Measurements from ENCODE around the gene ZNF385A.
A peak's percentile ranks its signal among the peaks of the same experiment; 100 is the strongest.
"Not testable (repeated sequence)": the region's sequence is repeated elsewhere in the genome, so short reads cannot be mapped to it uniquely, and the experiment has no call there.

Gene ZNF385A

DNA sequence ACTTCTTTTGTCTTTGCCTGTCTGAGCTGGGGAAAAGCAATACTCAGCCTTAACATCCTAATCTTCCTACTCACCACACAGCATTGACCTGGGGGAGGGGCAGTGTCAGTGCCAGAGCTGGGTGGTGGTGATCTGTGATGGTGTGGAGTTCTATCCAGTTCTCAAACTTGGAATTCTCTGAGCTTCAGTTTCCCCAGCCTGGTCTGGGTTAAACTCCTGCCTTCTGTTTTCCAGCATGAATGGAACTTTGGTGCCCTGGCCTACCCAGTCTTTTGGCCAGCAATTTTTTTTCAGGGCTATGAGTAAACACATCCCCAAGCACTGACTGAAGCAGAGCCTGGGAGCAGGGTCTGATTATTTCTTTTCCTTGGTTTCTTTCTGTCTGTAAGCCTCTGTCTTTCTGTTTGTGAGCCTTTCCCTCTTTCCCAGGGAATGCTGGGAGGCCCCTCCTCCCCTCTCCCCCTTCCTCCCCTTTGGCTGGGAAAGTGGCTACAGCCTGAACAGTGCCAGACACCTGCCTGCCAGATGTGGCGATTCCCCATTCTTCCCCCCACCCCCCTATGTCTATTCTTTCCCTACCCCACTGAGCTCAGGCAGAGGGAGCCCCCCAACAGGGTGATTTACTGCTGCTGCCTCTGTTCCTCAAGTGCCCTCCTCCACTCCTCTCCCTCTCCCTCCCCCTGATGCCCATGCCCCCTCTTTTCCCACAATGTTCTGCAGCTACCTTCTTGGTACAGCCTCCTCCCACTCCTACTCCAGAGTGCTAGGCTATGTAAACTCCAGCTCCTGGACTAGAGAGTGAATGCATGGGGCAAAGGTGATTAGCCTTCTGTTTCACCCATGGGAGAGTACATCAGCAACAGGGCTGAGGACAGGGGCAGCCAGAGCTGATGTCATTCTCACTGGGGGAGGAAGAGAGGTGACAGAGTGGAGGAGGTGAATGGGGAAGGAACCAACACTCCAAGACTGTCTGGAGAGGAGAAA lies 31.4 kb downstream of the ZNF385A start:
- DNase-seq, result no peak

DNA sequence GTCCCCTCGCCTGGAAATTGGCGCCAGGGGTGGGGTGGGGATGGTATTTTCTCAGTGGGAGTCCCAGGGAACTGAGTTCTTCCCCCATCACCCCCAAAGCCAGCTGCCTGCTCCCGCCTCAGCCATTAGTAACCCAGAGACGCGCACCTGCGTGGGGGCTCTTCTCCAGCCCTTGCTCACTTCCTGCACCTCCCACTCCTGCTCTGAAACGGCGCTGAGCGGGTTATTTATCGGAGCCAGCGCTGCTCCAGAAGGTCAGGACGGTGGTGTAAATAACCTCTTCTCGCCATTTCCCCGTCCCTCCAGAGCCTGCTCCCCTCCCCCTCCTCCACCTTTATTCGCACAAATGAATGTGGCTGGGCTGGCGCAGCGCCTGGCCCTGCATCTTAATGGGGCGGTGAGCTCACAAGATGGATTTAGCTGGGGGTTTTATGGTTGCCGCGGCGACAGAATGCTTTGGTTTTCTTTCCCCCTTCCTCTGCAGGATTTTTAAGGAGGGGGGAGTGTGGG lies 32.5 kb downstream of the ZNF385A start:
- DNase-seq, result no peak

DNA sequence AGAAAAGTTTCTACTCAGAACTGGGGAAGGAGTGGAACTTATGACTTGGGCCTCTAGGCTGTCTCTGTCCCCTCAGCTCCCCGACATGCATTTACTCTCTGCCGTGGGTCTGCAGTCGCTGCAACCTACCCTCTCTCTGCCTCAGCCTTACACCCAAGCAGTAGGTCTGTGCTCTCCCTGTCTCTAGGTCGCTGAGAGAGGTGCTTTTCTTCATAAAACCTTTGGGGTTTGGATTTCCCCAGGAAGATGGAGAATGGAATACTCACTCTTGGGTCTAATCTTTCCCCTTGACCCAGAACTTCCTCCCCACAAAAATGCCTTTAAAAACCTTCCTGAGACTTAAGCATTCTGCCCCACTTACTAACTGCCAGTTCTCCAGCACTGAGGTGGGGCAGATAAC lies 33.2 kb downstream of the ZNF385A start:
- no peak for DNase-seq

DNA sequence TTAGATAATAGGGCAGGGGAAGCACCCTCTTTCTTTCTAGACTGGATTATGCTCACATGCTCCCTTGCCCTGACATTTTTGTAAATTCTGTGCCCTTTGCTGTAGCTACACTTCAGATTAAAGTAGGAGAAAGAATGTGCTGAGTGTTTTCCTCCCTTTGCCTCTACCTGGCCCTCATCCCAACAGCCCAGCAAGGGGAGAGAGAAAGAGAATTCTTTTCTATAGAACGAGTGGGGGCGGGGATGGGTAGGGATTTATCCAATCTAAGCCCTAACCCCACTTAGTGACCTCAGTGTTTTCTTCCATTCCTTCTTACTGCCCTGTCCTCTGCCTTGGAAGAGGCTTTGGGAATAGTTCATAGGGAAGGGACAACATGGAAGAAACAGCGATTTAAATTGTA lies 33.8 kb downstream of the ZNF385A start:
- DNase-seq, result no peak

DNA sequence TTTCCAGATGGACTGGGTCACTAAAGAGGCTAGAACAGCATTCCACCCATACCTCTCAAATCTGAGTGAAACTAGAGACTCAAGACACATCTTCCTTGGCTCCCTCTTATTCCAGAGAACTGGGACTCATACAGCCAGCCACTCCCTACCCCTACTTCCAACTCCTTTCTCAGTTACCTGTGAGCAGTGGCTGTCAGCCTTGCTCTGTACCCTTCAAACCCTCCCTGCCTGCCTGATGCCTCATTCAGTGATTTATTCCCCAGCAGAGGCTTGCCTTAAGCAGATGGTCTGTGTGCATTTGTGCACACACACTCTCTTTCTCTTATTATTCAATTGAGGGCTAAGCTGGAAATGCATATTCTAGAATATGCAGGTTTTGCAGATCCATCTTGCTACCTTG lies 34.9 kb downstream of the ZNF385A start:
- no peak for DNase-seq

DNA sequence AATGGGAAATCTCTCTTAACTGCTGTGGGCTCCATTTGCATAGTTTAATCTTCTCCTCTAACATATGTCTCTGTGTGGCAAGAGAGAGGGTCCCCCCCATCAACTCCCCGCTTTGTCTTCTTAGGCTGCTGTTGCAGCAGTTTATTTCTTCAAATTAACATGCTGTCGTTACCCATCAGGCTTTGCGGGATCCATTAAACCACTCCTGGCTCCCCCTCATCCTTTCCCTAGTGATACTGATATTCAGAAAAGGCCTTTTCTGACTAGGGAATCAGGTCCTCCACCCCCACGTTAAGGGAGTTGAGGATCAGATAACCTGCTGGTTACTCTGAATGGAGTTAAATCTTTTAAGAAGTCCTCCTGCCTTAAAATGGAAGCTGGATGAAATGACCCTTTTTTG lies 35.5 kb downstream of the ZNF385A start:
- DNase-seq, result no peak

DNA sequence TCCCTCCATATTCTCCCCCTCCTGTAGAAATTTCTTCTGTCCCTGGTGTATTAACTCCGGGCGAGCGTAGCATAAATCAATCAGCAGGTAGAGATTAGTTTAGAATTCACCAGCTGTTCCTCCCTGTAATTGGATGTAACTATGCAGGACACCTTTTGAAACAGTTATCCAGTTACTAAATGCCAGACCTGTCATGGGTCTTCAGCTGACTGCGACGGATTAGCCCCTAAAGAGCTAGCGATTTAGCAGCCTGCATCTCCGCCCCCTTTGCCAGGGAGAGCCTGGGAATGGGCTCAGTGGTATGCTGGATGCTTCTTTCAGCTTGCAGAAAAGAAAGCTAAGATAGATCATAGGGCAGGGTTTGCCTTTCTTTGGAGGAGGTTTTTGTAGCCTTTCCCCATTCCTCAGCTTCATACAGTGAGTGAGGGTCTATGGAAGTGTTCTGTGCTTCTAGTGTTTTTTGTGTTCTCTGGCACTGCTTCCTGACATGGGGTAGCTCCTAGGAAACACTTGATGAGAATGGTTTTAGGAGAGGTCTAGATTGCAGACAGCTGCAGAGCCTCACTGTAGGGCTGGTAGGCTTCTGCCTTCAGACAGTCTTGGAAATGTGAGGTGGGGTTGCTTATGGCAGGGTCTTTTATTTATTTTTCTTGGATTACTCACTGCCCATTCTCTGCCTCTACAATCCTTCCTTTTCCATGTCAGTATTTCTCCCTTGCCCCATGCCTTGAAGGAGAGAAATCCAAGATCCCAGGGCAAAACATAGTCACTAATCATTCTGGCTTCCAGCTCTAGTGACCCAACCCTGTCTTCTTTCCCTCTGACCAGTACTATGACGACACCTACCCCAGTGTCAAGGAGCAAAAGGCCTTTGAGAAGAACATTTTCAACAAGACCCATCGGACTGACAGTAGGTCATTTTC lies 42.9 kb downstream of the ZNF385A start:
- DNase-seq, result no peak

DNA sequence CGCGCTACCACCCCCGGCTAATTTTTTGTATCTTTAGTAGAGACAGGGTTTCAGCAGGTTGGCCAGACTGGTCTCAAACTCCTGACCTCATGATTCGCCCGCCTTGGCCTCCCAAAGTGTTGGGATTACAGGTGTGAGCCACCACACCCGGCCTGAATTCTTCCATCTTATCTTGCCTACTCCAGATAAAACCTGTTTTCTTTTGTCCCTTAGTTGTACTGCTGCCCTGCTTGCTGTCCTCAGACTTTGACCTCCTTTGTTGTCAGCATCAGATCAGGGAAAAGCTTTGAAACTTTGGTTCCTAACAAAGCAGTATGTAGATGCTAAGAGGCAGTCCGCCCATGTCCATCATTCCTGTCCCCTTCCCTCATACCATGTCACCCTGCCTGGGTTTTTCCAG lies 43.7 kb downstream of the ZNF385A start:
- DNase-seq, result no peak

DNA sequence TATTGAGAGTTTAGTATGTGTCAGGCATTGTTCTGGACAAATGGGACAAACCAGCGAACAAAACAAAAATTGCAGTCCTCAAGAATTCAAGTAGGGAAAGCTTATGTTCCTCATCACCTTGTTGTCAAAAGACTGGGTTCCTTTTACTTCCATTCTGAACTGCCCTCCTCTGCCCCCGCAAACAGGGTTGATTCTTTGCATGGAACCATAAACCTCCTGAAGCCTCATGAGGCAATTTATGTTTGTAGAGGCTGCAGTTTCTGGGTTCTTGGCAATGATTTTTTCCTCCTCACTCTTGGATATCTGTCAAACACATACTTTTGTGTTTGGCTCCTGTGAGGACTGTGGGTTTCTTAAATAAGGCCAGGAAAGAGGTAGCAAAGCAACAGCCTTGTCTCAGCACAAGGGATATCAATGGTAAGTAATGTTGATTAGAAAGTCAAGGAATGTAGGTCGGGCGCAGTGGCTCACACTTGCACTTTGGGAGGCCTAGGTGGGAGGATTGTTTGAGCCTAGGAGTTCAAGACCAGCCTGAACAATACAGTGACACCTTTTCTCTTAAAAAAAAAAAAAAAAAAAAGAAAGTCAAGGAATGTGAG lies 45.7 kb downstream of the ZNF385A start:
- DNase-seq, result no peak

DNA sequence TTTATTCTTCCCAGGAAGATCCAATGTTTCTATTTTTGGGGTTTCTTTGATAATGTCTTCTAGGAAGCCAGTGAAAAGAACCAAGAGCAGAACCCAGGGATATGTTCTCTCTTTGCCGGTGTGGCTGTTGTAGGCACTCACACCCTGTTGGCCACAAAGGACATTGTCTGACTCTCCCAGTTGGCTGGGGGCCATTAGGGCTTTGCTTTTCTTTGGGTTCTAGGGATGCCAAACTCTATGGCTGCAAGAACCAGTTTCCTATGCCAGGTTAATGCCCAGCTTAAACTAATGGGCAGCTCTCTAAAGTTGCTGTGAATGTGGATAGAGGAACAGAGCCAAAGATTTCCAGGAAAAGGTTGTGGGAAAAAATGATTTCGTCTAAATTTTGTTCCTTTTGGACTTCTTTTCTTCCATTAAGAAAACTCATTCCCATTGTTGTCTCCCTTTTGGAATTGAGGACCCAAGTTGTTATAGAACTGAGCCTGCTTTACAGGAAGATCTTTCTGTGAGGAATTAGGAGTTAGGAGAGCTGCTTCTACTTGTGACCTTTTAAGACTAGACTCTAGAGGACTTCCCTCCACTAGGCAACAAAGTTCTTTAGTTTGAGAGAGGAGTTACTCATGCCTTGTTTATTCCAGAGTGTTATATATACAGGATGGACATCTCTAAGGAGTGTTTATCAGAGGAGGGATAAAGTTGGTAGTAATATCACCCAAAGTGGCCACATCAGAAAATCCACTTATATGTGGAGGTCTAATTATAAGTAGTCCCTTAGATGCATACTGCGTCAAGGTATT lies 46.5 kb downstream of the ZNF385A start:
- no peak for DNase-seq

DNA sequence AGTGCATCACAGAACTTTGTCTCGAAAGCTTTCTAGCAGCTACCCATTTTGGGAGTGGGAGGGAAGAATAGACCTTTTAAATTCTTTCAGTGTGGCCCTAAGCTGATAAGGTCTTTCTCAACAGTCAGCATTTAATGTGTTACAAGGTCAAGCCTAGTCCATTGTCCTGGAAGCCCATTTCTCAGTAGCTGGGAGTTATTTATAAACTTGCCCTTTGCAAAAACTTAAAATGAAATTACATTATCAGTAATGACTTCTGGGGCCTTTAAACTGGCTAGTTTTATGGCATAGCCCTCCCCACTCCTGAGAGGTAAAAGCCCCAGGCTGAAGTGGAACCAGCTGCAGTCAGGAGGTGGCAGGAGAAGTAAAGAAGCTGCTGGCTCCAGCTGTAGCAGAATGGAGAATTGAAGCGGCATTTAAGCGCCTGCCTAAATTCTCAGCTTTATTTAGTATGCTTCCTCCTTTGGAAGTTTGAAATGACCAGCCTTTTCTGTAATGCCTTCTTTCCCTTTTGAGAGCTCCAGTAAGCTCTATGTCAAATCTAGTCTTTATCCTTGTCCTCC lies 47.2 kb downstream of the ZNF385A start:
- DNase-seq, result no peak

DNA sequence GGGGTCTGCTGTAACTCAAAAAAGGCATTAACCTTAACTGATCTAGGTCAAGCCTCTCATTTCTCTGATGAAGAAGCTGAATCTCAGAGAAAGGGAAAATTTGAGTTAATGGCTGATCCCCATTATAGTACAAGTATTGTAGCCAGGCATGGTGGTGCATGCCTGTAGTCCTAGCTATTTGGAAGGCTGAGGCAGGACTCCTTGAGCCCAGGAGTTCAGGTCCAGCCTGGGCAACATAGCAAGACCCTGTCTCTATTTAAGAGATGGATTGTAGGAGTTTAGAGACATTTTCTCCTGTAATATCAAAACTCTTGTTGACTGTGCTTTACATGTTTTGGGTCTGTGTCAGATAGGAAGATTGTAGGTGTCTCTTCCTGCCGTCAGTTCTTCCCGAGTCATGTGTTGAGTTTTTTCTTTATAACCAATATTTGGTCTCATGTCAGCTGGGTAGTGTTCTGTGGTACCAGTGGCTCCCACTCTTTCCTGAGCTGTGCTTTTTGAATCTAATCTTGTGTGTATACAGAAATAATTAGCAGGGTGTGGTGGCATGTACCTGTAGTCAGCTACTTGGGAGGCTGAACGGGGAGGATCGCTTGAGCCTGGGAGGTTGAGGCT lies 51.0 kb downstream of the ZNF385A start:
- no peak for DNase-seq

DNA sequence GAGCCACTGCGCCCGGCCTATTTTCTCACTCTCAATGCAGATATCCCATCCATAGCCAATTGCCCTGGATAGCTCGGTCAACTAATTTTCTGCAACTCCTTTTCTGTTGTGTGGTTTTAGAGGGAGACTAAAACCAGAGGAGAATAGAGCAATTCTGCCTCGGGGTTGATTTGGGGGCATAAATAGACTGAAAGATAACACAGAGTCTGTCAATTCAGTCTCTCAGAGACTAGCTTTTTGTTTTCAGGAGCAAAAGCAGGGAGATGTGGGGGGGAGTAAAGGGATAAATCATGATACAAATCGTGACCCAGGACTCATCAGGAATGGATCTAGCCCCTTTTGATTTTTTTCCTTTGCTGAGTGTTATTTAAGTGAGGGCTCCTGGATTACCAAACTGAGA lies 53.1 kb downstream of the ZNF385A start:
- no peak for DNase-seq

DNA sequence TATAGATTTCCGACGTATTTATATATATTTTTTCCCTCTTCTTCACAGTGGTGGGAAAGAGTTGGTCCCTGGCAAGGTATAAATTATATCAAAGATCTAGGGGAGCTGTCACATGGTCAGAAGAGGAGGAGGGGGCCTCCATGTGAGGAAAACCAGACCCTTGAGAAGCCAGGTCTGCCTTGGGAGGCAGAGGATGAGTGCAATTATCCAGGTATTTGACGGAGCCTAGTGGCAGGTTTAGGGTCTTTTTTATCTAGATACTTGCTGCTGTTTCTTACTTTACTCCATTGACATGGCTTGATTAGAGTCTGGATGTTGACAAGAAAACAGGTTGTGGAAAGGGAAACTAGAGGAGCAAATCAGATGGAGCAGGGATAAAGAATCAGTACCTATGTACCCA lies 54.1 kb downstream of the ZNF385A start:
- DNase-seq, result no peak

DNA sequence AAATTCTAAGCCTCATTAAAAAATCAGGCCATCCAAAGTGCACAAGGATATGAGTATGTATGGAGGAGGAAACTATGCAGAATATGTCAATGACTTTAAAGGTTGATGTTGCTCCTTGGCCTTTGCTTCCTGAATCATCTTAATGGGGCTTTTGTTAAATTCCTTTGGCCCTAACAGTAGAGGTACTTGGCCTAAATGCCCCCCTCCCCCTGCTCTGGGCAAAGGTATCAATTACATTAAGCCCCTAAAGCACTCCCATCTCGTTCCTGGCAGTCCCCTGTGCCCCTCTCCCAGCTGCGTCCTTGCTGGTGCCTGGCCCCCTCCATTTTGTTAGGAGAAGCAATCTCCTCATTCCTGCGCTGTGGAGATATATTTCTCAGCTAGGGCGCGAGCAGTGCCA lies 54.8 kb downstream of the ZNF385A start:
- DNase-seq, result no peak

DNA sequence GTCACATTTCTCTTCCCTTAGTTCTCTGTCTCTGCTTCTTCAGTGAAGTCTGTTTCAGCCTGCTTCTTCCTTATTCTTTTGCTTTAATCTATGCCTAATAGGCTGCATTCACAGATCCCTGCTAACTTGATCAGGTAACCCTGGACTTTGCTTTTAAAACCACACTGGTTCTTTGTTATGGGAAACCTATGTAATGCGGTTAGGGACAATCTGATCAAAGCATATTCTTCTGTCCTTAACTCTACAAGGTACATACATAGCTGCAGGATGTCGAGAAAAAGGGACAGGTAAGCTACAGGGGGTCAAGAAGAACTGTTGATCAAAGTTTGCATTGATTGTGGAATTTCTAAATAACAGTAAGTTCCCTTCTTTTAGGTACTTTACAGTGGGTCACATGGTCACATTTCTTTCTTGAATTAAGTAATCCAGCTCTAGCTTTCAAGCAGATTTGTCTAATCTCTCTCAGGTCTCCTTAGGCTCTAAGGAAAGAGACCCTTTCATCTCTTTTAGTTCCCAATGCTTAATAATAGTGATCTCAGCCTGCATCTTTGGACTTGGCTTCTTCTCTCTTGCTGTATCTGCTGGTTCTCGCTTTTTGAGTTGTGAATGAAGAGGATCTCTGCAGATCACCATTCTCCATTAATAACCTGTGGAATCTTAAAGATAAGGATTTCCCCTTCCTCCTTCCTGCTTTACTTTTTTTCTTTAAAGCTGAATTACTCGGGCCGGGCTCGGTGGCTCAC lies 55.8 kb downstream of the ZNF385A start:
- no peak for DNase-seq

DNA sequence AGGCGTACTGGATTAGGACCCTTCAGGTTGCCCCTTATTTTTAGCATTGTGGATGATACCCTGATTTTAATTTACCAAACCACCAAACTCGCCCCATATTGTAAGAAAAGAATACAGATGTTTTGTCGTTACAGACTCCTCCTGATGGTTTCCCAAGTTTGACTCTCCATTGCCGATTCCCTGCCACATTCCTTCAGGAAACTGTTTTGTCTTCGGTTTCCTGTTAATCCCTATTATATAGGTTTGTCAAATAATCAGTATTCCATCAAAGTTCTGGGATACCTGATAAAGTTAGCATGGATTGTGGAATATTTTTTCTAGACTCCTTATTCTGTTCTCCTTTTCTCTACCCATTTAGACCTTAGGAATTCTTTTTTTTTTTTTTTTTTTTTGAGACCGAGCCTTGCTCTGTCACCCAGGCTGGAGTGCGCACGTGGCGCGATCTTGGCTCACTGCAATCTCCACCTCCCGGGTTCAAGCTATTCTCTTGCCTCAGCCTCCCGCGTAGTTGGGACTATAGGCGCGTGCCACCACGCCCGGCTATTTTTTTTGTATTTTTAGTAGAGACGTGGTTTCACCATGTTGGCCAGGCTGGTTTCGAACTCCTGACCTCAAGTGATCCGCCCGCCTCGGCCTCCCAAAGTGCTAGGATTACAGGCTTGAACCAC lies 59.0 kb downstream of the ZNF385A start:
- not testable (repeated sequence) for DNase-seq

DNA sequence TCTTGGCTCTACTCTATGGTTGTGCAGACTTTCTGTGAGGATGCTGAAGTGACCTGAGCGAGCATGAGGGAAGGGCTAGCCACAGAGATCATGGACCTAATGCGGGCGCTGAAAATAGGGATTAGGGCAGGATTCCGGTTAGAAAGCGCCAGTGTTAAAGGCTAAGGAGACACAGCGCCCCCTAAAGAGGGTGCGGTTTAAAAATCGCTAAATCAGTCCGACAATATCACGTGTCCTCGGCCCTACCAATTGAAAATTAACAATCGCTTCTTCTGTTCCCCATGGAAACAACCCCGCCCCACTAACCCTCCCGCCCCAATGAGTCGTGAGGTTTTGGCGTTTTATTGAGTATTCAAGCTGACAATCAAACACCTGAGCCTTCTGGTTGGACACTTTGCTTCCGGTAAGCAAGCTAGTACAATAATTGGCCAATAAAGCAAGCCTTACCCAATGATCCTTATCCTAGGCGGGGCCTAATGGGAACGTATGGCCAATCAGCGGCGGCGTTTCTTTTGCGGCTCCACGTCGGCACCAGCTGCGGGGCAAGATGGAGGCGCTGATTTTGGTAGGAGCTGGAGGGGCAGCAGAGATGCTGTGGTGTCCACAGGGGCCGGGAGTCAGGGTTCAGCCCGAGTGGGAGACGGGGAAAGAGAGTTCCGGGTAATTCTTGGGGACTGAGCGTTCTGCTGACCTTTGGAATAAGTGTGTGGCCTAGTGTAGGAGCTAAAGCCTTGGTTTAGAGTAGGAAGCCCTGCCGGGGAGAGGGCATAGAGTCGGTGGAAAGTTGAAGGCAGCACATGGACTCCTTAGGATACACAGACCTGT lies 59.7 kb downstream of the ZNF385A start, which contains the start of gene COPZ1:
TSS of gene COPZ1 (plus strand) at position 515 of the 825 bp plus-strand sequence. CDS start at position 548, 33 bp downstream.
- DNase-seq, result peak; percentile 99

DNA sequence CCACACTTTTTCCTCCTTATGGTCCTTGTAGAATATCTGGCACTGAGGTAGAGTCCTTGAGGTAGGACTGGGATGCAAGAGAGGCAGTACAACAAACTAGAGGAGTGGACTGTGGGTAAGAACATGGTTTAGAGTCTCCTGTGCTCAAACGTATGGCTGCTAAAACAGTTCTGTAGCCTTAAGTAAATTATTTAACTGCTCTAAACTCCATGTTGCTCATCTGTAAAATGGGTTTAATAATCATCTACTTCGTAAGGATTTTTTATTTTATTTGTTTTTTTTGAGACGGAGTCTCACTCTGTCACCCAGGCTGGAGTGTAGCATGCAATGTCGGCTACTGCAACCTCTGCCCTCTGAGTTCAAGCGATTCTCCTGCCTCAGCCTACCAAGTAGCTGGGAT lies 63.2 kb downstream of the ZNF385A start:
- DNase-seq, result no peak
